ENCODE data around the gene ADAM23.

GRCh38 chr2:206558492-206558891, 115.2 kb downstream of the ADAM23 start:
- TF ChIP-seq CTCF (IDR thresholded peaks at IDR 0.05), result no peak
- TF ChIP-seq ZMAT4 (CRISPR knock-in tag; IDR thresholded peaks at IDR 0.05), result no peak
- TF ChIP-seq NFATC4 (CRISPR knock-in tag; IDR thresholded peaks at IDR 0.05), result no peak
- TF ChIP-seq AFF4 (CRISPR knock-in tag; IDR thresholded peaks at IDR 0.05; ENCODE audit: borderline replicate concordance), result no peak
- TF ChIP-seq FOXK1 (CRISPR knock-in tag; IDR thresholded peaks at IDR 0.05), result no peak
- no peak for TF ChIP-seq USF2 (CRISPR knock-in tag; IDR thresholded peaks at IDR 0.05)
- no peak for TF ChIP-seq IRF2 (CRISPR knock-in tag; IDR thresholded peaks at IDR 0.05; ENCODE audit: borderline replicate concordance, low read depth)
- TF ChIP-seq ATF2 (CRISPR knock-in tag; IDR thresholded peaks at IDR 0.05; ENCODE audit: borderline replicate concordance, low read depth), result no peak
- TF ChIP-seq E2F4 (CRISPR knock-in tag; IDR thresholded peaks at IDR 0.05; ENCODE audit: borderline replicate concordance, low read depth), result no peak
- TF ChIP-seq FOXP1 (CRISPR knock-in tag; IDR thresholded peaks at IDR 0.05; ENCODE audit: borderline replicate concordance), result no peak
- TF ChIP-seq TCF7 (CRISPR knock-in tag; IDR thresholded peaks at IDR 0.05; ENCODE audit: low read depth), result no peak

Data from WTC11 (cell line).